SU-DHL-6 (cell line): Measurements from ENCODE around the gene HYDIN.

Experiments used
- H2AFZ ChIP-seq: fragments of 200-600 bp; sonication (generic); 2 replicates; pipeline ENCODE4 v1.6.1; 2014; ENCODE audit warnings: low read depth, mild to moderate bottlenecking, moderate library complexity, mixed read lengths, antibody characterized with exemption, low read length; ENCODE audit not compliant: severe bottlenecking
- H3F3A ChIP-seq: fragments of 200-600 bp; shearing (Covaris generic); 2 replicates; pipeline ENCODE4 v1.6.0; 2016; ENCODE audit warnings: antibody characterized with exemption, mild to moderate bottlenecking; ENCODE audit not compliant: insufficient read depth
- H3K27ac ChIP-seq: fragments of 200-600 bp; sonication (generic); 2 replicates; pipeline ENCODE4 v1.5.1; 2016; ENCODE audit warnings: low read depth, mild to moderate bottlenecking, low read length, moderate library complexity, mixed read lengths
- H3K27me3 ChIP-seq: fragments of 200-600 bp; sonication (generic), shearing (Covaris generic); 2 replicates; pipeline ENCODE4 v1.6.0; 2014; ENCODE audit warnings: mild to moderate bottlenecking, low read length
- H3K36me3 ChIP-seq: fragments of 200-600 bp; sonication (generic); 2 replicates; pipeline ENCODE4 v1.6.1; 2014; ENCODE audit warnings: mild to moderate bottlenecking, low read length, mixed read lengths
- H3K4me2 ChIP-seq: fragments of 300-600, 200-600 bp; shearing (Covaris generic), sonication (generic); 2 replicates; pipeline ENCODE4 v1.6.0; 2014; ENCODE audit warnings: low read length, low read depth, mild to moderate bottlenecking; ENCODE audit not compliant: poor library complexity, severe bottlenecking
- H3K4me3 ChIP-seq: fragments of 200-600 bp; sonication (generic); 2 replicates; pipeline ENCODE4 v1.5.1; 2014; ENCODE audit warnings: antibody characterized with exemption, low read length, mild to moderate bottlenecking, mixed read lengths; ENCODE audit not compliant: insufficient read depth, poor library complexity, severe bottlenecking
- H3K79me2 ChIP-seq: fragments of 200-600 bp; sonication (generic); 2 replicates; pipeline ENCODE4 v1.6.1; 2014; ENCODE audit warnings: mild to moderate bottlenecking, low read length, moderate library complexity; ENCODE audit not compliant: insufficient read depth
- H3K9ac ChIP-seq: fragments of 200-600 bp; sonication (generic); 2 replicates; pipeline ENCODE4 v1.7.0; 2014; ENCODE audit warnings: mild to moderate bottlenecking, low read length
- H3K9me2 ChIP-seq: fragments of 200-600 bp; sonication (generic); replicated peaks from 2 replicates; pipeline ENCODE4 v1.6.1; 2014; ENCODE audit warnings: low read length; ENCODE audit not compliant: insufficient read depth
- H3K9me3 ChIP-seq: fragments of 200-600 bp; sonication (generic); 2 replicates; pipeline ENCODE4 v1.6.1; 2014; ENCODE audit warnings: low read length, mixed read lengths; ENCODE audit not compliant: insufficient read depth
- H4K20me1 ChIP-seq: fragments of 200-600 bp; sonication (generic); 2 replicates; pipeline ENCODE4 v1.6.1; 2014; ENCODE audit warnings: low read depth, mild to moderate bottlenecking, antibody characterized with exemption, low read length, moderate library complexity, mixed read lengths
- CTCF ChIP-seq: fragments of 200-600 bp; sonication (generic); IDR thresholded peaks from one replicate; pipeline ENCODE4 v1.5.1; 2017; ENCODE audit warnings: antibody characterized with exemption, mild to moderate bottlenecking, low read length, moderate library complexity; ENCODE audit not compliant: insufficient read depth, poor library complexity, severe bottlenecking
- EZH2phosphoT487 ChIP-seq: fragments of 200-600 bp; sonication (generic), shearing (Covaris generic); conservative IDR thresholded peaks from 2 replicates; pipeline ENCODE4 v1.6.1; 2018; ENCODE audit warnings: mild to moderate bottlenecking, antibody characterized with exemption, low read length, moderate library complexity, mixed read lengths

The HYDIN gene

GRCh38 chr16:71247478-71247877 is 17.0 kb upstream of the HYDIN start:
- no peaks in the 10 kb centered on the region for H3K27me3 ChIP-seq
- no peak overlapping the region for H2AFZ ChIP-seq
- no peaks in the 10 kb centered on the region for H4K20me1 ChIP-seq
- no peak overlapping the region for H3K9ac ChIP-seq
- no peaks in the 10 kb centered on the region for H3K36me3 ChIP-seq
- H3K4me2 ChIP-seq, result no peak overlapping the region
- TF ChIP-seq CTCF (no peak), EZH2phosphoT487 (no peak)
- no peaks in the 10 kb centered on the region for H3K79me2 ChIP-seq
- H3K27ac ChIP-seq, result no peak overlapping the region
- H3K9me3 ChIP-seq, result no peaks in the 10 kb centered on the region
- H3K4me3 ChIP-seq, result no peak overlapping the region
- H3K9me2 ChIP-seq, result no peaks in the 10 kb centered on the region
- no peaks in the 10 kb centered on the region for H3F3A ChIP-seq

DNA sequence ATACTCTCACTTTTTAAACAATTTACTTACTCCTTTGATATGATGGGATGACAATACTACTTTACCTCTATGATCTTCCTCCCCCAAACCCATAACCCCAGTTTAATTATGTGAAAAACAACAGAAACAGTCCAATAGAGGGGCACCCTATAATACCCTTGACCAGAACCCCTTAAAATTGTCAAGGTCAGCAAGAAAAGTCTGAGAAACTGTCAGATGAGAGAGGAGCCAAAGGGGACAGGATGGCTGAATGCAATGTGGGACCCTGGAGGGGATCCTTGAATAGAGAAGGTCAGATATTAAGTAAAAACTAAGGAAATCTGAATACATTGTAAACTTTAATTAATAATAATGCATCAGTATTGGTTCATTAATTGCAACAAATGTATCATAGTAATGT is 15.8 kb upstream of the HYDIN start:
- Histone ChIP-seq H4K20me1 (no peaks in the 10 kb centered on the region), H3K27ac (no peak overlapping the region), H3K27me3 (no peaks in the 10 kb centered on the region), H3K4me2 (no peak overlapping the region), H3K9ac (no peak overlapping the region), H3K9me3 (no peaks in the 10 kb centered on the region), H3F3A (no peaks in the 10 kb centered on the region), H2AFZ (no peak overlapping the region), H3K36me3 (no peaks in the 10 kb centered on the region), H3K79me2 (no peaks in the 10 kb centered on the region), H3K9me2 (no peaks in the 10 kb centered on the region), H3K4me3 (no peak overlapping the region)
- TF ChIP-seq EZH2phosphoT487 (no peak), CTCF (no peak)

DNA sequence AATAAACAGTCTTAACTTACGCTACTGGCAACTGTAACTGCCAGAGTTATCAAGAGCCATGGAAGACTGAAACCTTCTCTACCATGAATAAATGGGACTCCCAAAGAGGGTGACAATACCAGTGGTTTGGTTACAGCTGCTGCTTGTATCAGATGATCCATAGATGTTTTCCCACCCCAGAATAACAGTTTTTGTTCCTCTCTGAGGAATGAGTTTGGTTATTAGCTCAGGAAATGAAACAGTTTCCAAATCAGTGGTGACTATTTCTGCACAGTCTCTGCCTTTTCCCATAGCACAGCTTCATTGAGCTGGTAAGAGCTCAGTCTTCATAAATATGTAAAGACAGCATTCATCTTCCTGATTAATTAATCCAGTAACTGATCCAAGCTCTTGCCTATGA is 14.0 kb upstream of the HYDIN start:
- Histone ChIP-seq H3K9me2 (no peaks in the 10 kb centered on the region), H3K4me2 (no peak overlapping the region), H2AFZ (no peak overlapping the region), H4K20me1 (no peaks in the 10 kb centered on the region), H3K27me3 (no peaks in the 10 kb centered on the region), H3F3A (no peaks in the 10 kb centered on the region), H3K79me2 (no peaks in the 10 kb centered on the region), H3K9ac (no peak overlapping the region), H3K27ac (no peak overlapping the region), H3K36me3 (no peaks in the 10 kb centered on the region), H3K9me3 (no peaks in the 10 kb centered on the region), H3K4me3 (no peak overlapping the region)
- no peak for TF ChIP-seq CTCF
- TF ChIP-seq EZH2phosphoT487, result no peak

DNA sequence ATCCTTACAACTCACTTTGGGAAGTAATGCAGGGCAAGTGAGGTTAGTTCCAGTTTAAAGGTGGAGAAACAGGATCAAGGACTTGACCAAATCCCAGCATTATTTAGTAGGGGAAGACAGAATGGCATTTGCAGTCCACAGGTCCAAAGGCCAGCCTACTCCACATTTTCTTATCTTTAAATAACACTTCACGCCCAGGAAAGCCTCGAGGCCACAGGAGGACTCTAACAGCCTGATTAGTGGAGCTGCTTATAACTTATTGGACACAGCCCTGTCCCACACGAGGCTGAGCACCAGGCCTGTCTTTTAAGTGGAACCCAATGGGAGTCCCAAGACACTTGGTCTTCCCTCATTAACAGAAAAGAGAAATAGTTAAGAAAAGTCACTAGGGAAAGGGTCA is 12.1 kb upstream of the HYDIN start:
- no peaks in the 10 kb centered on the region for H3K27me3 ChIP-seq
- no peak overlapping the region for H2AFZ ChIP-seq
- no peaks in the 10 kb centered on the region for H3K9me3 ChIP-seq
- no peaks in the 10 kb centered on the region for H3K36me3 ChIP-seq
- H3K79me2 ChIP-seq, result no peaks in the 10 kb centered on the region
- no peaks in the 10 kb centered on the region for H4K20me1 ChIP-seq
- H3K9ac ChIP-seq, result no peak overlapping the region
- TF ChIP-seq CTCF (no peak), EZH2phosphoT487 (no peak)
- no peak overlapping the region for H3K27ac ChIP-seq
- H3F3A ChIP-seq, result no peaks in the 10 kb centered on the region
- no peak overlapping the region for H3K4me2 ChIP-seq
- H3K9me2 ChIP-seq, result no peaks in the 10 kb centered on the region
- H3K4me3 ChIP-seq, result no peak overlapping the region
